Aorta (tissue), 5 donors: ENCODE data around the gene CDC42EP3. TPM values are rescaled to one million over a fixed set of nuclear protein-coding genes. Genes with fewer than 3 reads are reported as not detected.

ENCODE experiments used
- ATAC-seq: fragments of 200-7000 bp; cut with Tn5 transposase; one replicate; pipeline ENCODE4 v1.9.1; 2022; ENCODE audit warnings: moderate library complexity; ENCODE audit not compliant: low FRiP score
- DNase-seq, 2 donors: peaks; one replicate each; pipeline ENCODE4 v3.0.0-alpha.2; 2020
- H3K27ac ChIP-seq, 2 donors: one replicate each; pipeline ENCODE4 v1.5.1; 2013; ENCODE audit warnings: low read length in 2 of 2, mild to moderate bottlenecking in 2 of 2, moderate library complexity in 2 of 2, control low read depth in 1 of 2, inconsistent platforms in 1 of 2, low read depth in 1 of 2
- H3K27me3 ChIP-seq, 2 donors: one replicate each; pipeline ENCODE4 v1.6.1; 2013; ENCODE audit warnings: control low read depth in 1 of 2, low read length in 1 of 2, mild to moderate bottlenecking in 1 of 2, moderate library complexity in 1 of 2; ENCODE audit not compliant: insufficient read depth in 2 of 2, control insufficient read depth in 1 of 2
- H3K36me3 ChIP-seq, 2 donors: one replicate each; pipeline ENCODE4 v1.6.1; 2013; ENCODE audit warnings: control low read depth in 1 of 2, low read length in 1 of 2, mild to moderate bottlenecking in 1 of 2; ENCODE audit not compliant: insufficient read depth in 2 of 2, control insufficient read depth in 1 of 2
- H3K4me1 ChIP-seq, 2 donors: one replicate each; pipeline ENCODE4 v1.6.1; 2013; ENCODE audit warnings: low read length in 2 of 2, control low read depth in 1 of 2, mild to moderate bottlenecking in 1 of 2, moderate library complexity in 1 of 2; ENCODE audit not compliant: insufficient read depth in 2 of 2, control insufficient read depth in 1 of 2
- H3K4me3 ChIP-seq, 2 donors: one replicate each; pipeline ENCODE4 v1.5.1; 2013; ENCODE audit warnings: low read length in 2 of 2, control low read depth in 1 of 2, mild to moderate bottlenecking in 1 of 2
- H3K9me3 ChIP-seq: one replicate; pipeline ENCODE4 v1.6.1; 2013; ENCODE audit warnings: mild to moderate bottlenecking, low read length; ENCODE audit not compliant: control insufficient read depth
- WGBS, 2 donors: extraction: QIAGEN DNeasy Blood & Tissue Kit; methylation state at CpG; one replicate each; pipeline ENCODE4 v1.1.7; 2013; 5-methylcytosine and 5-hydroxymethylcytosine counted together
- intact Hi-C, 2 donors: fragments of 100-400 bp; cut with DNase I; formaldehyde crosslinking; loops; one replicate each; pipeline versions ENCODE4 v1.14.2 to v1.15.0; 2022
- polyA plus RNA-seq, 2 donors: library from polyadenylated mRNA; stranded (reverse); fragments of 200-250 nt; gene quantifications; one replicate each; pipeline ENCODE4 v1.2.3, GENCODE V29; 2013
- total RNA-seq, 2 donors: library from RNA; stranded (reverse); fragmentation: NEBNext Ultra II Directional; extraction: Animal tissue kit (Norgen Biotek cat#: 25700); gene quantifications; one replicate each; pipeline ENCODE4 v1.2.1, GENCODE V29; 2021
- donor health status: healthy with polysubstance abuse.
- donor health status: Bipolar disorder and iron deficiency.
- donor health status: DM: no; HTN: no; CAD: no.
- donor health status: DM: no; HTN: no; CAD: no.
- donor health status: DM: yes; HTN: yes; CAD: no.

The CDC42EP3 gene
- total and polyA plus RNA-seq, 4 donors: 12.6 to 94.8 (median 41.5) TPM

DNA sequence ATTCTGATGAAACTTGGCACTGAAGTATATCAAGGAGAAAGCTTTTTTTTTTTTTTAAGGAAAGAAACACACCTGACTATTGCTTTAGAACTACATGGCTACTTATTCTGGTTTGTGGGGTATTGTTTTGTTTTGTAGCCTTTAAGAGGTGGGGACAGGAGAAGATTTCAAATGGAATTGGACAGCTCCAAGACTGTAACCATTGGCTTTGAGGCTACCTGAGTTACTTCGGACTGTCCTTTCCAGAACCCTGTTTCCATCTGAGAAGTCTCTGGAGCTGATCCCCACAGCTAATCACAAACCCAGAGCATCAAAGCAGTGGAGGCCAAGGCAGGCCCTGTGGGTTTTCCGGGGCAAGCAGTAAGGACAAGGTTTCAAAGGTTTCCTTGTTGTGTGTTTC lies 4.7 kb downstream of the CDC42EP3 start:
- Histone ChIP-seq H3K36me3 (no peaks in the 10 kb centered on the region), H3K27ac (peak overlapping the region in 1 of 2 donors; percentile 42), H3K27me3 (no peaks in the 10 kb centered on the region), H3K4me1 (peaks cover 3 to 14% of the 10 kb centered on the region in 2 donors), H3K9me3 (no peaks in the 10 kb centered on the region), H3K4me3 (no peak overlapping the region)
- intact Hi-C loops: loop anchor here in 1 of 2 donors (5.0 kb wide), 1 partner anchor 166 kb away; no protein-coding TSS in a partner anchor
- WGBS, 2 donors: 59 to 65% methylated on average over 2 of the region's 2 CpGs
- ATAC-seq (no peak), DNase-seq (no peak)

DNA sequence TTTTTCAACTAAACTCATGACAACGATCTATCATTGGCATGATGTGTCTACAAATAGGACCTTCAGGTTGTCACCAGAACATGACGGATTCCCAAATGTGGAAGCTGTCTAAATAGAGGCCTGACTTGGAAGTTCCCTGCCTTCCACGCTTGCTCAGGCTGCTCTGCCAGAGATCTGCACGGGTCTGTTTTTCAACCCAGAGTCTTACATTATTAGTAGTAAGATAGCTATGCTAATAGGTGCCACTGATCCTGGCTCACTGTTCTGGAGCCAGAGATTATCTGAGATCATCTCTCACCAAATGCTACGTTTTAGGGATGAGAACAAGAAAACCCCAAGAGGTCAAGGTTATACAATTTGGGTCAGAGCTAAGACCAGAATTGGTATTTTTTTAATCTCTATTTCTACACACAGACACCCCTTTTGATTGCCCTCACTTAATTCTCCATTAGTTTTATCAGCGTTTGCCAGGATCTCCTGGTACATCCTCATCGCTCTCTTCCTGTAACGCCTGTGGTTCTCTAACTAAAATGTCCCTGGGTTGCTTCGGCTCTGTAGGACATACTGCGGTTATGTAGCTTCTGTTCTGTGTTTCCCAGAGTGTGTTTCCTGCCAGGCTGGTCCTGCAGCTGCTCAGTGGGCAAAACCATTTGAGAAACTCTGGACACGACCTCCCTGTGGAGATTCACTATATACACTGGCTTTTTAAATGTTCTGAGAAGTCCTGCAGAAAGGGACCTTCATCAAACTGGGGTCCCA lies 5.7 kb downstream of the CDC42EP3 start:
- Histone ChIP-seq H3K9me3 (no peaks in the 10 kb centered on the region), H3K27ac (peak overlapping the region; percentile 24 to 46), H3K27me3 (no peaks in the 10 kb centered on the region), H3K4me3 (no peak overlapping the region), H3K36me3 (no peaks in the 10 kb centered on the region), H3K4me1 (peaks cover 3 to 14% of the 10 kb centered on the region in 2 donors)
- intact Hi-C loops: loop anchor here in 1 of 2 donors (5.0 kb wide), 1 partner anchor 167 kb away; no protein-coding TSS in a partner anchor
- ATAC-seq (no peak), DNase-seq (no peak)
- 32 to 35% methylated on average over 11 of the region's 11 CpGs for WGBS, 2 donors

DNA sequence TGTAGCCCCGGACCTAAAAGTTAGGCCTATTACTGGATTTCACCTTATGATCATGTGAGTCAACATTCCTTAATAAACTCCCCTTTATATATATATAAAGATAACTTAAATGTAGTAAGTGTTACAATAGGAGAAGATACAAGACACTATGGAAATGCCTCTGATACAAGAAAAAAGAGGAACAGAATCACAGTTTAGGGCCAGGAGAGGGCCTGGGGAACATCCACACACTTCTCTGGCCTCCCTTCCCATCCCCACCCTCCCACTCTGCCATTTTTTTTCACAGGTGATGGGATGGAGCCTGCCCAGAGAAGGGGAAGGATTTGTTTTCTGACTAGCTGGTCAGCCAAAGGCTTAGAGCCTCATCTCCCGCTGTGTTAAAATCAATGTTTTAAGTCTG lies 6.4 kb downstream of the CDC42EP3 start:
- no peak overlapping the region for H3K27ac ChIP-seq
- whole genome bisulfite sequencing, 2 donors: 72 to 73% methylated on average over 2 of the region's 2 CpGs
- peaks cover 3 to 20% of the 10 kb centered on the region in 2 donors for H3K4me1 ChIP-seq
- intact Hi-C loops: loop anchor here in 1 of 2 donors (5.0 kb wide), 1 partner anchor 167 kb away; no protein-coding TSS in a partner anchor
- no peak overlapping the region for H3K4me3 ChIP-seq
- no peak for ATAC-seq
- no peak for DNase-seq
- no peaks in the 10 kb centered on the region for H3K9me3 ChIP-seq
- H3K36me3 ChIP-seq: peaks cover 0 to 2% of the 10 kb centered on the region in 2 donors
- no peaks in the 10 kb centered on the region for H3K27me3 ChIP-seq

DNA sequence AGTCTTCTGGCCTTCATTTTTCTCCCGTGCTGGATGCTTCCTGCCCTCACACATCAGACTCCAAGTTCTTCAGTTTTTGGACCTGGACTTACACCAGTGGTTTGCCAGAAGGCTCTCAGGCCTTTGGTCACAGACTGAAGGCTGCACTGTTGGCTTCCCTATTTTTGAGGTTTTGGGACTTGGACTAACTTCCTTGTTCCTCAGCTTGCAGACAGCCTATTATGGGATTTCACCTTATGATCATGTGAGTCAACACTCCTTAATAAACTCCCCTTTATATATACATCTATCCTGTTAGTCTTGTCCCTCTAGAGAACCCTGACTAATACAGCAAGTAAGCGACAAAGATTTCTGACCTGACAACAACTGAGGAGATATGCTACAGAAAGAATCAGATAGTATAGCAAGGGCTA lies 7.2 kb downstream of the CDC42EP3 start:
- H3K4me1 ChIP-seq: peaks cover 3 to 23% of the 10 kb centered on the region in 2 donors
- no peaks in the 10 kb centered on the region for H3K27me3 ChIP-seq
- ATAC-seq (no peak), DNase-seq (no peak)
- 23 to 69% methylated on average over 2 of the region's 2 CpGs for WGBS, 2 donors
- peaks cover 0 to 2% of the 10 kb centered on the region in 2 donors for H3K36me3 ChIP-seq
- intact Hi-C loops: no loop called here
- no peak overlapping the region for H3K27ac ChIP-seq
- H3K4me3 ChIP-seq: no peak overlapping the region
- no peaks in the 10 kb centered on the region for H3K9me3 ChIP-seq

DNA sequence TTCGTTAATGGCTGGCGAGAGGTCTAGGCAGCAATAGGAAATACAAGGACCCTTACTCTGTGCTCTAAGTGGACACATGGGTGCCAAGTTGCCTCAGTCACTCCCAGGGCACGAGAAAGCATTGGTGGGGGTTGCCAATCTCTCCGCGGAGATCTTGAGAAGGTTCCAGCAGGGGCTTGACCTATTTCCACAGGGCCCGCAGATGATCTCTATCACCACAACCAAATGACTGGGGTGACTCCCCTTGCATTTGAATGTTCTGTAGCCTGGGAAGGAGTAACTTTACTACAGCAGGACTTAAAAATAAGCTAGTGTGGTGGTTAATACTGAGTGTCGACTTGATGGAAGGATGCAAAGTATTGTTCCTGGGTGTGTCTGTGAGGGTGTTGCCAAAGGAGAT lies 8.1 kb downstream of the CDC42EP3 start:
- H3K4me1 ChIP-seq: peaks cover 3 to 26% of the 10 kb centered on the region in 2 donors
- no peak overlapping the region for H3K4me3 ChIP-seq
- intact Hi-C loops: no loop called here
- DNase-seq (no peak), ATAC-seq (no peak)
- H3K36me3 ChIP-seq: peaks cover 0 to 2% of the 10 kb centered on the region in 2 donors
- no peak overlapping the region for H3K27ac ChIP-seq
- 87 to 88% methylated on average over 7 of the region's 7 CpGs for WGBS, 2 donors
- H3K27me3 ChIP-seq: no peaks in the 10 kb centered on the region
- no peaks in the 10 kb centered on the region for H3K9me3 ChIP-seq

DNA sequence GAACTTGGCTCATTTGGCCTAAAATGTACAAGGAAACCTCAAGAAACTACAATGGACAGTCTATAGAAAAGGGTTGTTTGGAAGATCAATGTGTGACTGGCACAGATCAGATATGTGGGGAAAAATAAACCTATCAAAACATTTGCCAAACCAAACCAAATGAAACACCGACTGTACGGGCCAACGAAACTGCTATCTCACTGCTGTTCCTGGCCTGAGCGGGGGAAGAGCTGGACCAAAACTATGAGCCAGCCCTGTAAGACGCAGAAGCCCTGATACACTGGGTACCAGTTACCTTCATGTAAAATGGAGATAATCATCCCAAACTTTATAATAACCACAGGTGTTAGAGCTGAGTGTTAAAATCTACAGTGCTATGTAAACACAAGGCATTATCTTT lies 11.7 kb downstream of the CDC42EP3 start:
- intact Hi-C loops: no loop called here

DNA sequence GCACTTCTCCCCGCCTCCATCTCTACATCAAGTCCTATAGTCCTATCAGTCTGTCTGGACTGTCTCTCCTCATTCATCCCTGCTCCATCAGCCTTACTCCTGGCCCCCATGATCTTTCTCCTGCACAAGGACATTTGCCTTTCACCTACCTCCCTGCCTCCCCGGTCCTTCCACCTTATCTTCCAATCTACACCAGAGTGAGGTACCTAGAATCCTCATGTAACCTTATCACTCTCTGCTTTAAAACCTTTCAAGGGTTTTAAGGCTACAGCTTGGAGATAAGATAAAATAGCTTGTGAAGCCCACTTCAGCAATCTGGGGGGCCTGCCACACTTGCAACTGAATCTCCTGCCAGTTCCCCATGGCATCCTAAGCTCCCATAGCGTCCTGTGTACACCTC lies 12.8 kb downstream of the CDC42EP3 start:
- ATAC-seq (no peak), DNase-seq (no peak)
- H3K4me3 ChIP-seq: no peak overlapping the region
- H3K4me1 ChIP-seq: peaks cover 6 to 36% of the 10 kb centered on the region in 2 donors
- WGBS, 2 donors: 87 to 92% methylated on average over 3 of the region's 3 CpGs
- H3K27ac ChIP-seq: peak overlapping the region in 1 of 2 donors; percentile 19
- intact Hi-C loops: no loop called here
- no peaks in the 10 kb centered on the region for H3K27me3 ChIP-seq
- no peaks in the 10 kb centered on the region for H3K9me3 ChIP-seq
- peaks cover 0 to 2% of the 10 kb centered on the region in 2 donors for H3K36me3 ChIP-seq

More for the DNA sequence above, 11.7 kb downstream of the CDC42EP3 start:
- peak overlapping the region in 1 of 2 donors; percentile 61 for H3K27ac ChIP-seq
- H3K4me3 ChIP-seq: no peak overlapping the region
- ATAC-seq: no peak
- WGBS, 2 donors: 7 to 10% methylated on average over 5 of the region's 5 CpGs
- H3K4me1 ChIP-seq: peaks cover 6 to 34% of the 10 kb centered on the region in 2 donors
- no peaks in the 10 kb centered on the region for H3K9me3 ChIP-seq
- no peaks in the 10 kb centered on the region for H3K27me3 ChIP-seq
- no peak for DNase-seq
- H3K36me3 ChIP-seq: peaks cover 0 to 2% of the 10 kb centered on the region in 2 donors

DNA sequence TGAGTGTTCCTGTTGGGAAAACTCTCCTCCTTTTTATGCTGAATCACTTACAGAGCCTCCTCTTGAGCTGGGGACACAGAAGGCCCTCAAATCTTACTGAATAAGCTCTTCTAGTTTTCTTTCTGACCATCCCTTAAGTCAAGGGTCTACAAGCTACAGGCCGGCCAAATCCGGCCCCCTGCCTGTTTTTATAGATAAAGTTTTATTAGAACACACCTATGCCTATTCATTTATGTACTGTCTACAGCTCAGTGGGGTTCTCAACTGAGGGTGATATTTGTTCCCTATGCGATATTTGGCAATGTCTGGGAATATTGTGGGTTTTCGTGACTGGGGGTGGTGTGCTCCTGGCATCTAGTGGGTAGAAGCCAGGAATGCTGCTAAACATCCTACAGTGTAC lies 14.0 kb downstream of the CDC42EP3 start:
- peaks cover 0 to 2% of the 10 kb centered on the region in 2 donors for H3K36me3 ChIP-seq
- DNase-seq (no peak), ATAC-seq (no peak)
- H3K27ac ChIP-seq: no peak overlapping the region
- no peak overlapping the region for H3K4me3 ChIP-seq
- H3K9me3 ChIP-seq: no peaks in the 10 kb centered on the region
- 89 to 93% methylated on average over 4 of the region's 4 CpGs for WGBS, 2 donors
- intact Hi-C loops: no loop called here
- H3K27me3 ChIP-seq: no peaks in the 10 kb centered on the region
- peaks cover 6 to 35% of the 10 kb centered on the region in 2 donors for H3K4me1 ChIP-seq
